Measurements from ENCODE around the gene ARMH1. TPM values are rescaled to one million over a fixed set of nuclear protein-coding genes. Genes with fewer than 3 reads are reported as not detected.
"Not testable (repeated sequence)": the region's sequence is repeated elsewhere in the genome, so short reads cannot be mapped to it uniquely, and the experiment has no call there.

Gene ARMH1
- total RNA-seq, 1 experiment from 2014 or later: 2.8 TPM

- intact Hi-C loops (cut with micrococcal nuclease; ENCODE audit: unreplicated experiment) (loop anchor here (10.0 kb wide), 1 partner anchor 81 kb away; no protein-coding TSS in a partner anchor), in situ Hi-C loops (cut with HindIII; ENCODE audit: low pct_unique_long_range_greater_than_20kb, low sequenced_read_pairs) (no loop called here)
- no peaks in the 10 kb centered on the region for H3K9me3 ChIP-seq (ENCODE audit: control insufficient read depth, insufficient read depth, low read depth, low read length)
- H3K27me3 ChIP-seq (ENCODE audit: control insufficient read depth, insufficient read depth, low read length): no peaks in the 10 kb centered on the region
- no peak for DNase-seq (ENCODE audit: low read depth, low spot score)
- BruUV-seq (replicated peaks): no TSS peak
- no peak overlapping the region for H3K27ac ChIP-seq (ENCODE audit: low read length)
- H3K4me3 ChIP-seq (ENCODE audit: low read depth in 2 of 2, low read length in 2 of 2): no peak overlapping the region
- no peak for ATAC-seq
- H3K36me3 ChIP-seq (ENCODE audit: control insufficient read depth, insufficient read depth, low read length): no peaks in the 10 kb centered on the region
- POLR2A ChIA-PET: no interaction called here
- H3K4me1 ChIP-seq (ENCODE audit: control insufficient read depth, insufficient read depth, low read length): peaks cover 5% of the 10 kb centered on the region; the same call in 1 of the 2 replicates
- CTCF ChIA-PET: no interaction called here
- no peak for TF ChIP-seq CTCF (IDR thresholded peaks at IDR 0.05)
- TF ChIP-seq TCF7L2 (IDR thresholded peaks at IDR 0.05; ENCODE audit: low read depth, low read length): no peak
- TF ChIP-seq REST (IDR thresholded peaks at IDR 0.05; ENCODE audit: insufficient read depth in 1 of 2, low read depth in 2 of 2, low read length in 1 of 2): no peak
- no peak for TF ChIP-seq SIN3A (IDR thresholded peaks at IDR 0.05; ENCODE audit: borderline replicate concordance, insufficient read depth, low read depth, low read length)
- TF ChIP-seq POLR2AphosphoS5 (IDR thresholded peaks at IDR 0.05; ENCODE audit: low read depth, low read length): no peak
These were observed 59.3 kb downstream of the ARMH1 start for GRCh38 chr1:44733784-44734183.

GRCh38 chr1:44735992-44736391 lies 61.5 kb downstream of the ARMH1 start:
- in situ Hi-C loops (cut with HindIII; ENCODE audit: low pct_unique_long_range_greater_than_20kb, low sequenced_read_pairs) (no loop called here), intact Hi-C loops (cut with micrococcal nuclease; ENCODE audit: unreplicated experiment) (loop anchor here (10.0 kb wide), 1 partner anchor 79 kb away; no protein-coding TSS in a partner anchor)
- Histone ChIP-seq H3K27me3 (ENCODE audit: control insufficient read depth, insufficient read depth, low read length) (no peaks in the 10 kb centered on the region), H3K4me1 (ENCODE audit: control insufficient read depth, insufficient read depth, low read length) (peaks cover 12% of the 10 kb centered on the region; the same call in 1 of the 2 replicates), H3K9me3 (ENCODE audit: control insufficient read depth, insufficient read depth, low read depth, low read length) (no peaks in the 10 kb centered on the region), H3K27ac (ENCODE audit: low read length) (no peak overlapping the region), H3K4me3 (ENCODE audit: low read depth in 2 of 2, low read length in 2 of 2) (no peak overlapping the region), H3K36me3 (ENCODE audit: control insufficient read depth, insufficient read depth, low read length) (no peaks in the 10 kb centered on the region)
- DNase-seq (ENCODE audit: low read depth, low spot score) (no peak), ATAC-seq (no peak)
- no peak for TF ChIP-seq POLR2AphosphoS5 (IDR thresholded peaks at IDR 0.05; ENCODE audit: low read depth, low read length)
- TF ChIP-seq REST (IDR thresholded peaks at IDR 0.05; ENCODE audit: insufficient read depth in 1 of 2, low read depth in 2 of 2, low read length in 1 of 2): no peak
- no peak for TF ChIP-seq TCF7L2 (IDR thresholded peaks at IDR 0.05; ENCODE audit: low read depth, low read length)
- TF ChIP-seq SIN3A (IDR thresholded peaks at IDR 0.05; ENCODE audit: borderline replicate concordance, insufficient read depth, low read depth, low read length): no peak
- TF ChIP-seq CTCF (IDR thresholded peaks at IDR 0.05): no peak
- BruUV-seq (replicated peaks): no TSS peak
- POLR2A ChIA-PET: interaction anchor here (0.6 kb wide), 1 partner anchor 14 kb away, joined by 9 read pairs; no protein-coding TSS in a partner anchor
- CTCF ChIA-PET: no interaction called here

GRCh38 chr1:44738953-44739306 lies 64.4 kb downstream of the ARMH1 start:
- intact Hi-C loops (cut with micrococcal nuclease; ENCODE audit: unreplicated experiment): loop anchor here (10.0 kb wide), 1 partner anchor 76 kb away; no protein-coding TSS in a partner anchor
- BruUV-seq (replicated peaks); in situ Hi-C loops (cut with HindIII; ENCODE audit: low pct_unique_long_range_greater_than_20kb, low sequenced_read_pairs); ATAC-seq; DNase-seq (ENCODE audit: low read depth, low spot score); CTCF ChIA-PET; H3K27me3 ChIP-seq (ENCODE audit: control insufficient read depth, insufficient read depth, low read length); H3K4me1 ChIP-seq (ENCODE audit: control insufficient read depth, insufficient read depth, low read length); H3K36me3 ChIP-seq (ENCODE audit: control insufficient read depth, insufficient read depth, low read length); H3K9me3 ChIP-seq (ENCODE audit: control insufficient read depth, insufficient read depth, low read depth, low read length); POLR2A ChIA-PET: not testable (repeated sequence)
- Histone ChIP-seq H3K4me3 (ENCODE audit: low read depth in 2 of 2, low read length in 2 of 2) (peak overlapping the region; percentile 80 to 93), H3K27ac (ENCODE audit: low read length) (peak overlapping the region; percentile 95)
